Peyer's patch (tissue), 4 donors: ENCODE measurements around the gene EIF2AK2. TPM values are rescaled to one million over a fixed set of nuclear protein-coding genes. Genes with fewer than 3 reads are reported as not detected.
A peak's percentile ranks its signal among the peaks of the same experiment; 100 is the strongest.

ENCODE experiments used
- DNase-seq, 3 donors: peaks; one replicate each; pipeline ENCODE4 v3.0.0-alpha.2; 2017 to 2019
- H3K27ac ChIP-seq, 4 donors: fragments of 200-600 bp; sonication (generic); one replicate each; pipeline ENCODE4 v1.5.1; 2016 to 2019
- H3K27me3 ChIP-seq, 2 donors: fragments of 200-600 bp; sonication (generic); one replicate each; pipeline ENCODE4 v1.5.1; 2019
- H3K36me3 ChIP-seq, 3 donors: fragments of 200-600 bp; sonication (generic); one replicate each; pipeline ENCODE4 v1.5.1; 2016 to 2019
- H3K4me1 ChIP-seq, 4 donors: fragments of 200-600 bp; sonication (generic); one replicate each; pipeline ENCODE4 v1.5.1; 2016 to 2019
- H3K4me3 ChIP-seq, 4 donors: fragments of 200-600 bp; sonication (generic); 1 replicate in 3 of 4; 2 replicates in 1 of 4; pipeline ENCODE4 v1.5.1; 2016 to 2019; ENCODE audit warnings: mild to moderate bottlenecking in 1 of 4
- H3K9me3 ChIP-seq, 4 donors: fragments of 200-600 bp; sonication (generic); one replicate each; pipeline ENCODE4 v1.5.1; 2016 to 2019; ENCODE audit warnings: mild to moderate bottlenecking in 1 of 4
- CTCF ChIP-seq, 6 experiments: fragments of 450-650 bp in 4 of 6; fragments of 200-600 bp in 2 of 6; sonication (generic) in 1 of 6; IDR thresholded peaks; one replicate each; pipeline ENCODE4 v1.5.1; 2017 to 2019; ENCODE audit warnings: antibody characterized with exemption in 6 of 6, mild to moderate bottlenecking in 3 of 6, moderate library complexity in 1 of 6
- POLR2A ChIP-seq, 2 donors: fragments of 450-650 bp; IDR thresholded peaks; one replicate each; pipeline ENCODE4 v1.5.1; 2017; ENCODE audit warnings: antibody characterized with exemption in 2 of 2, mild to moderate bottlenecking in 2 of 2, moderate library complexity in 2 of 2
- total RNA-seq, 4 donors: library from RNA; depleted of rRNA; stranded (reverse); fragments of >200 nt; gene quantifications; one replicate each; pipeline ENCODE4 v1.1.0, GENCODE V29; 2016

Gene EIF2AK2
- total RNA-seq, 4 donors from 2014 or later = 18.7 to 31.2 (median 25.7) TPM

GRCh38 chr2:37083873-37084794 lies 72.6 kb downstream of the EIF2AK2 start, which contains the start of the genes GPATCH11 and HEATR5B:
GPATCH11 (plus strand) TSS chr2:37084518; CDS start chr2:37088382, 3,864 bp downstream.
HEATR5B (minus strand) TSS chr2:37084372; CDS start chr2:37083414, 958 bp downstream.
- Histone ChIP-seq H3K9me3 (no peaks in the 10 kb centered on the region), H3K4me3 (peak within 1 kb of the TSS; percentile 52 to 88 (median 68)), H3K36me3 (peaks cover 0 to 7% (median 0%) of the 10 kb centered on the region in 3 donors), H3K27ac (peak within 1 kb of the TSS; percentile 71 to 80 (median 78)), H3K4me1 (peaks cover 0 to 32% (median 2%) of the 10 kb centered on the region in 4 donors), H3K27me3 (no peaks in the 10 kb centered on the region)
- TF ChIP-seq CTCF (IDR thresholded peaks at IDR 0.05) = no peak
- TF ChIP-seq POLR2A (IDR thresholded peaks at IDR 0.05) = peak; percentile 55 to 63
- DNase-seq = peak; percentile 94 to 97 (median 94)

DNA sequence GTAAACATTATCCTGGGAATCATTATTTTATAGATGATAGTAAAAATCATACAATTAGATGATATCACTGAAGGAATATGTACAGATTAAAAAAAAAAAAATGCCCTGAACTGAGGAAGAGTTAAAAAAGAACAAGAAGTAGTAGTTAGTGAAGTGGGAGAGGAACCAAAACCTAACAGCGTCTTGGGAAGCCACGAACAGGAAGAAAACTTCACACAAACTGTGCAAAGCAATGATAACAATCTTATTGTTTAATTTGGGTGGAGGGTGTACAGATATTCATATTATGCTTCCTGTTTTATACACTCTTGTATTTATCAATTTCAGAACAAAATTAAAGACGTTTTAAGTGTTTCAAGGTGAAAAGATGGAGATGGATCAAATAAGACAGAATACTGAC lies 76.1 kb downstream of the EIF2AK2 start:
- no peak for TF ChIP-seq CTCF (IDR thresholded peaks at IDR 0.05)
- TF ChIP-seq POLR2A (IDR thresholded peaks at IDR 0.05) = no peak
- Histone ChIP-seq H3K4me1 (peaks cover 0 to 32% (median 2%) of the 10 kb centered on the region in 4 donors), H3K27ac (peak overlapping the region in 1 of 4 donors; percentile 26), H3K4me3 (no peak overlapping the region), H3K27me3 (no peaks in the 10 kb centered on the region), H3K36me3 (peaks cover 0 to 33% (median 0%) of the 10 kb centered on the region in 3 donors), H3K9me3 (no peaks in the 10 kb centered on the region)
- DNase-seq = no peak

- H3K9me3 ChIP-seq = no peaks in the 10 kb centered on the region
- TF ChIP-seq CTCF (IDR thresholded peaks at IDR 0.05) (no peak), POLR2A (IDR thresholded peaks at IDR 0.05) (no peak)
These were observed 76.5 kb downstream of the EIF2AK2 start for GRCh38 chr2:37080266-37080665.

GRCh38 chr2:37070931-37071330 lies 85.8 kb downstream of the EIF2AK2 start:
- no peaks in the 10 kb centered on the region for H3K4me1 ChIP-seq
- no peaks in the 10 kb centered on the region for H3K9me3 ChIP-seq
- no peak overlapping the region for H3K27ac ChIP-seq
- H3K4me3 ChIP-seq = no peak overlapping the region
- peaks cover 0 to 73% (median 0%) of the 10 kb centered on the region in 3 donors for H3K36me3 ChIP-seq
- no peak for TF ChIP-seq CTCF (IDR thresholded peaks at IDR 0.05)
- TF ChIP-seq POLR2A (IDR thresholded peaks at IDR 0.05) = no peak
- no peaks in the 10 kb centered on the region for H3K27me3 ChIP-seq
- DNase-seq = no peak

More at GRCh38 chr2:37080266-37080665, 76.5 kb downstream of the EIF2AK2 start:
- H3K4me3 ChIP-seq = no peak overlapping the region
- H3K36me3 ChIP-seq = peaks cover 0 to 37% (median 0%) of the 10 kb centered on the region in 3 donors
- H3K27ac ChIP-seq = peak overlapping the region in 1 of 4 donors; percentile 26
- H3K4me1 ChIP-seq = peaks cover 0 to 29% (median 2%) of the 10 kb centered on the region in 4 donors
- no peaks in the 10 kb centered on the region for H3K27me3 ChIP-seq
- DNase-seq = no peak

DNA sequence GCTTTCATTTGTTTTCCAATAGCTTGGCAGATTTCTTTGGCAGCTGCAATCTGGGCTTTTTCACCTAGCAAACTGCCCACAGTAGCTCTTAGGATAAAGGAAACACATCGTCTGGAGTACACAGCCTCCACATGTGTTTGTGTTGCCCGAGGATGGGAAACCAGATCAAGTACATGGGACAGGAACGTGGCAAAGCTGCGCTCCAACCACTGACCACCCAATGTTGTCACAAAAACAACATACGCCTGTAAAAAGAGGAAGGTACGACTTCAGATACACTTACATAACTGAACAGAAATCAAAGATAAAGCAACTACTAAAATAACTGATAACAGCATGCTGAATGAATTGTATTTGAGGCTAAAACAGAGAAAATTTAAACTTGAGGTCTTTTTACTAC lies 88.1 kb downstream of the EIF2AK2 start:
- H3K36me3 ChIP-seq = peaks cover 0 to 82% (median 3%) of the 10 kb centered on the region in 3 donors
- DNase-seq = no peak
- TF ChIP-seq POLR2A (IDR thresholded peaks at IDR 0.05) (no peak), CTCF (IDR thresholded peaks at IDR 0.05) (no peak)
- H3K27ac ChIP-seq = no peak overlapping the region
- H3K27me3 ChIP-seq = no peaks in the 10 kb centered on the region
- H3K4me1 ChIP-seq = no peaks in the 10 kb centered on the region
- H3K9me3 ChIP-seq = no peaks in the 10 kb centered on the region
- H3K4me3 ChIP-seq = no peak overlapping the region
